Esophagus mucosa (tissue), 1 donor: Measurements from ENCODE around the gene ANO6. TPM values are rescaled to one million over a fixed set of nuclear protein-coding genes. Genes with fewer than 3 reads are reported as not detected.
"Not testable (repeated sequence)": the region's sequence is repeated elsewhere in the genome, so short reads cannot be mapped to it uniquely, and the experiment has no call there.

ENCODE experiments used
- ATAC-seq: fragments of 200-7000 bp; cut with Tn5 transposase; one replicate; pipeline ENCODE4 v1.9.1; 2020
- total RNA-seq: library from RNA; stranded (reverse); gene quantifications from one replicate; pipeline ENCODE4 v1.2.4, GENCODE V29; 2023
- donor health status: DM: yes; HTN: yes; CAD: no.

Gene ANO6
- total RNA-seq, 1 donor from 2014 or later: 13.2 TPM

DNA sequence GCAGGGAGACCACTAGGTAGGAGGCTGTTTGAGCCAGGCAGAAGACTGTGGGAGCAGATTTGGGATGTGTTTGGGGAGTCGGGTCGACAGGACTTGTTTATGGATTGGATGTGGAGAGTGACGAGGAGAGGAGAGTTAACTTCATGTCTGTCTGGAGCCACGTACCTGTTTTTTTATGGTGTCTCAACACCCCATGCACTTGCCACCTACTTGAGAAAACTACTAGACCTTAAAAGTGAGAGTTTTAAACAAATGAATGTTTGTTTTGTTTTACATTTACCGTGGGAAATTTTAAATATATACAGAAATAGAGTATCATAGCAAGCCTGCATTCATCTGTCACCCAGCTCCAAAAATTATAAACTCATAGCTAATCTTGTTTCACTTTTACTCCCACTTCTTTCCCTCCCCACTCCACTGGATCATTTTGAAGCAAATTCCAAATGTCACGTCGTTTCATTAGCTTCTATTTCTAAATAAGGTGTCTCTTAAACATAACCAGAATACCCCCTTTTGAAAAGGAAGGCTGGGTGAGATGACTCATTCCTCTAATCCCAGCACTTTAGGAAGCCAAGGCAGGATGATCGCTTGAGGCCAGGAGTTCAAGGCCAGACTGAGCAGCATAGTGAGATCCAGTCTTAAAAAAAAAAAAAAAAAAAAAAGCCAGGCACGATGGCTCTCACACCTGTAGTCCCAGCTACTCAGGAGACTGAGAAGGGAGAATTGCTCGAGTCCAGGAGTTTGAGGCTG, 136.2 kb downstream of the ANO6 start:
- no peak for ATAC-seq

DNA sequence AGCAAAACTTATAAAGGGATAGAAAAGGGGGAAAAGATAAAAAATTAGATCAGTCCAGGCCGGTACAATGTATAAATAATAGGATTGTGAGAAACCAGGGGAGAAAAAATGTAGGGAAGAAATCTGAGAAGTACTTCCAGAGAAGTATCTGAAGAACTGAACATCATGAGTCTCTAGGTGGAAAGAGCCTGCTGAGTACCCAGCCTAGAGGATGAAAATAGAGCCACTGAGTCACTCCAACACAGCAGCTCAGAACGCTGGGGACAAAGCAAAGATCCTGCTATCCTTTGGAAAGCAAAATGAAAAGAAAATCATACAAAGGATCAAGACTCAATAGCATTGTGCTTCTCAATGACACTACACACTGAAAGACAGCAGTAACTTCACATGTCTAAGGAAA, 138.0 kb downstream of the ANO6 start:
- no peak for ATAC-seq

DNA sequence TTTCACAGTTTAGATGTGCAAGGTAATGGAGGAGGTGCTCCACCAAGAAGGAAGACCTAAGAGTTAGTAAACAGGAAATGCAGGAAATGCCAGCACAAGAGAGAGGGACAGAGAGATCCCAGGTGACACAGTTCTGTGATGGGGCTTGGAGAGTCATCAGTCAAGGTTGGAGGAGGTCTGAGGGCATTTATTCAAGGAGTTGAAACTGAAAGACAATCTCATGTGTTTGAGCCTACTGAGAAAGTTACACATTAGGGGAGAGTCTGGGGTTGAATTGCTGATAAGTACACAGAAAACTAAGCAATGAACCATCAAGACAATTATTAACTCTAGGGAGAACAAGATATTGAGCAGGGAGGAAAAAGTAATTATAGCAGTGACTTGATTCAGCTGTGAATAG, 138.5 kb downstream of the ANO6 start:
- peak; percentile 55 for ATAC-seq

DNA sequence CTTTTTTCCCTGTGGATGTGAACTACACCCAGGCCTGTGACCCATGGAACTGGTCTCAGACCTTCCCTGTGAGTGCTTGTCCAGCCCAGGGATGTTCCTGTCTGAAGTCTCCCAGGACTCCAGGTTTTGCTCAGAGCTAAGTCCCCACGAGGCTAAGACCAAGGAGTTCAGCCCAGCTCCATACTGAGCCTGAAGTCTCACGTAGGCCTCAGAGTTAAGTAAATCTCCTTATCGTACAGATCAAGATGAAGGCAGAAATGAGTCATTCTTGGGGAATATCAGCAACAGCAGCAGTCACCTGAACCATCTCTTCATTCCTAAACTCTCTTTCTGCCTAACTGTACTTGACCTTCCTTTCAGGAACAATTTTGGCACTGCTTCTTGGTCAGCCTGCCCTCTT, 139.8 kb downstream of the ANO6 start:
- ATAC-seq: no peak

DNA sequence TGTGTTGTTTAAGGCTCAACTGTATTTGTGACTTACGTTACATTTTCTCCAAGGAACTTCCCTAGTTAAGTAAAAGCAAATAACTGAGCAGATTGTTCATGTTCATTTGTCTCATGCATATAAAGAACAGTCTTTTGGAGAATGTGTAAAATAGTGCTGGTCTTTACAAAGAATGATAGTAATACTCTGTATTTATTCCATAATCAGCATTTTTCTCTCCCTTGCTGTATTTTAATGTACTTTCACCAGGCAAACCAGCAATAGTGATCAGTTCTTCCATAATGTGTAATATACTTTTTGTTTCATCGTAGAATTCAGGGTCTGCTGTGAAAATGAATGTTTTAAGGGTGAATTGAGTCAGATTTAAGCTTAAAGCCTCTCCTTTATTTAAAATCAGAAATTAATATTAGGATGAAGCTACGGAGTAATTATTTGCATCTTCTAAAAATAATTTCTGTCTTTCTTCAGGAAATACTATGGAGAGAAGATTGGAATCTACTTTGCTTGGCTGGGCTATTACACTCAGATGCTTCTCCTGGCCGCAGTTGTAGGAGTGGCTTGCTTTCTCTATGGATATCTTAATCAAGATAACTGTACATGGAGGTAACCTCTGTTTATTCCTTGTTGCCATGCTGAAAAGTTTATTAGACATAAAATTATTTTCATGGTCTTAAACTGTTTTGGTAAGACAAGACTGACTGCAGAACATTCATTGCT, 141.1 kb downstream of the ANO6 start:
- no peak for ATAC-seq

DNA sequence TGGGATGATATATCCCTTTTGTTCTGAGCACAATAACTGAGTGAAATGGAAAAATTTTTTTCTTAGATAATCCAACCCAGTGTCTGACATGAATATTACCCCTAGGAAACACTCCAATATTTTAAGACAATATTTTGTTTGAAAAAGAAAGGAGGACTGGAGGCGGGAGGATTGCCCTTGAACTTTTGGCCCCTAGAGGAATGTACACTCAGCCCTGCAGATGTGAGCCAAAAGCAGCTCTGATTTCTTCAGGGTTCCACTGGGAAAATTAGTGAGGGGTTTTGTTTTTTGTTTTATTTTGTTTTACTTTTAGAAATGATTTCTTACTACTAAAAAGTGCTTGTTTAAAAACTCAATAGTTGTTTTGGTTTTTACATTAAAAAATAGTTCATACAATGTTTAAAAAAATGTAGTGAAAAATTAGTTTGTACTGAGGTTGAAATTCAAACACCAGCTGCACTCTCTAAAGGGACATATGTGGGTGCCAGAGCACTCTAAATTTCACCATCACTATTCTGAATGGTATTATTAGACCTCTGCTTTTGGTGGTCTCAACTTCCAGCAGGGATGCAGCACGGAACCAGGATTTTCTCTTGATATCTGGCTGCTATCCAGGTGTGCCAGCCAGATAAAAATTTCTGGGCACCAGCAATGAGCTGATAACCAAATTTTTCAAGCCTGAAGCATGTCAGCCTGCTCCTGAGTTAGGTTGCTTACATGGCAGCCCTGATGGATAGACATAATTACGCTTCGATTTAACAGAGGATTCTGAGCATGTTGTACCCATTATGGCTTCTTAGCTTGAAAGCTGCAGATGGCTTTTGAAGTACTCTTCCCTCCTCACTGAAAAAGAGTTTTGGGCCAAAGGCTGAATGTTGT, 141.9 kb downstream of the ANO6 start:
- ATAC-seq: no peak

DNA sequence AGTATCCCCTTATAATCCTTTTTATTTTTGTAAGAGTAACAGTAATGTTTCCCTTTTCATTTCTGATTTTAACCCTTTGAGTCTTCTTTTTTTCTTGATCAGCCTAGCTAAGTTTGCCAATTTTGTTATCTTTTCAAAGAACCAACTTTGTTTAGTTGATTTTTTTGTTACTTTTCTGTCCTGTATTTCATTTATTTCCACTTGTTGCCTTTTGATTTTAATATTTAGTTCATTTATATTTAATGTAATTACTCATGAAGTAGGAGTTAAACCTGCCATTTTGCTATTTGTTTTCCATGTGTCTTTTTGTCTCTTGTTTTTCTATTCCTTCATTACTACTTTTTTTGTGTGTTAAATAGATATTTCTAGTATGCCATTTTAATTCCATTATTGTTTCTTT, 146.4 kb downstream of the ANO6 start:
- ATAC-seq: no peak

DNA sequence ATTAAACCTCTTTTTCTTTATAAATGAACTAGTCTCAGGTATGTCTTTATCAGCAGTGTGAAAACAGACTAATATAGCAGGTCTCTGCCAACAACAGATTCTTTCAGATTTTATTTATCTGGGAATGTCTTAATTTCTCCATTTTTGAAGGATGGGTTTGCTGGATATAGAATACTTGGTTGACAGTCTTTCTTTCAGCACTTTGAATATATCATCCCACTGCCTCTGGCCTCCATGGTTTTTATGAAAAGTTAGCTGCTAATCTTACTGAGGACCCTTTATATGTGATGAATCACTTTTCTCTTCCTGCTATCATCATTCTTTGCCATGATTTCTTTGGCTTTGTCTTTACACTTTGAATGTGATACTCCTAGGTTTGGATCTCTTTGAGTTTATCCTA, 148.0 kb downstream of the ANO6 start:
- no peak for ATAC-seq

DNA sequence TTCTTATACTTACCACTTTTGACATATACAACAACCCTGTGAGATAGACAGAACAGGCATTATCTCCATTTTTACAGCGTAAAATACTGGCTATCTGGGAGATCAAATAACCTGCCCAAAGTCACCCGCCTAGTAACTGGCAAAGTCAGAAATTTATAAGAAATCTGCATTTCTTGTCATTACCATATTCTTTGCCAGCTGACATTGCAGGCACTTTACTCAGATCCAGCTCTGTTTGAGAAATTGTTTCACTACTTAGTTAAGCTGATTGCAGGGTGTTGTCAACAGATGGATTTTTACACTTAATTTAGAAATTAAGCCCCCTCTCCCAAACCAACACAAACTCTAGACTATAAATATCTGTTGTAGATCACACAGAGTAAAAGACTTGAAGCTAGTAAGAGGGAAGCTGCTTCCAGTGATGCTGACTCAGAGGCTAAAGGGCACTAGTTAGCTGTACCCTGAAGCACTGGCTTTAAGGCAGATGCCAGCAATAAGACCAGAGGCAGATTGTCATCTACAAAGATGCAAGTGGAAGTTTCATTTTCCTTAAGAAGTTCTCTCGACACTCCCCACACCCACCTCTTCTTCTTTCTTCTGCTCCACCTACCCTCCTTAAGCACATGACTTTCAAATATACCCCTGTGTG, 153.1 kb downstream of the ANO6 start:
- ATAC-seq: no peak

DNA sequence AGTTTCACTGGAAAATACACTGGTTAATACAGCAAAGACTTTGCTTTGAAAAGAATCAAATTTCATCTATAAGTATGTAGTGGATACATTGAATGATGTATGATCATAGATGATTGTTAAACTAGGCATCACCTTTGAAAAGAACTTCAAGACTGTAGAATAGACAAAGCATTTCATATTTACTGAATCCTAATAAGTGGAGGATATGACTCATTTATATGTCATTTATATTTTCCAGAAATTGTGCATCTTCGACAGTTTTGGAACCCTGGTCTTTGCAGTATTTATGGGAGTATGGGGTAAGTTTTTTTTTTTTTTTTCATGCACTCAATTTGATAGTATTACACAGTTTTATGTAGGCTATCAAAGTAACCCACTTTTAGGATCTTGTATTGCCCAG, 161.9 kb downstream of the ANO6 start:
- no peak for ATAC-seq

DNA sequence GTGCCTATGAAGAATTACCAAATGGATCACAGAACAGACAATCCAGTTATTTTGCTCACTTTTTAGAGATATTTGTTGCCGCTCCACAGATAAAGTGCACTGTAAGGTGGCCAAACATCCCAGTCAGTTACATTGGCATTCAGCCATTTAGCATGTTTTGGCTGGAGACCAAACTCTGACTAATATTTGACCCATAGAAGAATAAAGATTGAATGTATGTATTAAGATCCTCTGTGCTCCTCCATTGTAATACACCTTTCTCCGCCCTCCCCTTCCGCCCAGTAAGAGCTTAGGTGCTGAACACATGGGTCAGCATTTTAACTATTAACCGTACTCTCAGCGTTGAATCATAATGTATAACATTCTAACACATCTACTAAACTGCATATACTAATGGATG, 163.4 kb downstream of the ANO6 start:
- peak; percentile 83 for ATAC-seq

DNA sequence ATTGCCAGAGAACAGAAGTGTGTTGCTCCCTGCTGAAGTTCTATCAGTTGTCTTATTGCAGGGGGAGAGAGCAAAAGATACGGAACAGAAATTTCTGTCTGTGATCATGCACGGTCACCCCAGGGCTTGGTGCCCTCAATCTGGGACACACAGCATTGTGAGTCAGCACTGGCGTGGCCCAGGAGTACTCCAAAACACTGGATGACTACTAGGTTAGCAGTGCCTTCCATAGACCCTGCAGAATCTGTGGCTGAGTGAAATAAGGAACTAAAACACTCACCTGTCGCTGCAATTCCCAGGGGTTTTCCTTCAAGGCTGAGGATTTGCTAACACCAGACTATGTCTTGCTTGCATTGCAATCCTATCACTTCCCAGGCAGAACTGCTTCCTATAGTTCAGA, 165.5 kb downstream of the ANO6 start:
- ATAC-seq: peak; percentile 54

DNA sequence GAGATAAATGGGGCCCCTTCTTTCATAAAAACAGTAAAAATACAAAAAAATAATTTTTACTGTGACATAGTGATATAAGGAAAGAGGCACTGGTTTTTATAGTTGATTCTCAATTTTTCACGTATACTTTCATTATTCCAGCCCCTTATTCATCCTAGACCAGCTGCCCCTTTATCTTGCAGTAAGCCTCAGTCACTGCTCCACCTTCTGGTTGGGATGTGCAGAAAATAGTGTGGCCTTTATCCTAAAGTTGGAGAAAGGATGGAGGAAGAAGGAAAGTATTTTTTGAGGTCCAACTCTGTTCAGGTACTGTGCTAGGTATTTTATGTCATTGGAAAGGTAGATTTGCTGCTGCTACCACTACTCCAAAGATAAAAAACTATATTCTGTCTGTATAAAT, 172.7 kb downstream of the ANO6 start:
- no peak for ATAC-seq

DNA sequence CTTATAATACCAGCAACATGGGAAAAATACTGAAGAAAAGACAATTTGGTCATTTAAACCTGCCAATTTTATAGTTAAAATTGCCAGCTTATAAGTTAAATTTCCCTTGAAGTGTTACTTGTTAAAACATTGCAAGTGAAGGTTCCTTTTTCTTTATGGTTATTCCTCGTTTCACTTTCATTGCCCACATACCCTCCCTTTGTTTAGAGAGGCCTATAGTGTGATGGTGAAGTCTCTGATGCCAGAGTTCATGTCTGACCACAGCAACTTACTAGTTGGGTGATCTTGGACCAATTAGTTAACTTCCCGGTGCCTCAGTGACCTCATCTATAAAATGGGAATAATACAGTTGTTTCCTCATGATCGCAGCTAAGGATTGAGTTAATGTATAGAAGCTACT, 173.5 kb downstream of the ANO6 start:
- ATAC-seq: no peak

DNA sequence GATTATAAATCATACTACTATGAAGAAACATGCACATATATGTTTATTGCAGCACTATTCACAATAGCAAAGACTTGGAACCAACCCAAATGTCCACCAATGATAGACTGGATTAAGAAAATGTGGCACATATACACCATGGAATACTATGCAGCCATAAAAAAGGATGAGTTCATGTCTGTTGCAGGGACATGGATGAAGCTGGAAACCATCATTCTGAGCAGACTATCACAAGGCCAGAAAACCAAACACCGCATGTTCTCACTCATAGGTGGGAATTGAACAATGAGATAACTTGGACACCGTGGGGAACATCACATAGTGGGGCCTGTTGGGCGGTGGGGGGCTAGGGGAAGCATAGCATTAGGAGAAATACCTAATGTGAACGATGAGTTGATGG, 181.6 kb downstream of the ANO6 start:
- not testable (repeated sequence) for ATAC-seq

DNA sequence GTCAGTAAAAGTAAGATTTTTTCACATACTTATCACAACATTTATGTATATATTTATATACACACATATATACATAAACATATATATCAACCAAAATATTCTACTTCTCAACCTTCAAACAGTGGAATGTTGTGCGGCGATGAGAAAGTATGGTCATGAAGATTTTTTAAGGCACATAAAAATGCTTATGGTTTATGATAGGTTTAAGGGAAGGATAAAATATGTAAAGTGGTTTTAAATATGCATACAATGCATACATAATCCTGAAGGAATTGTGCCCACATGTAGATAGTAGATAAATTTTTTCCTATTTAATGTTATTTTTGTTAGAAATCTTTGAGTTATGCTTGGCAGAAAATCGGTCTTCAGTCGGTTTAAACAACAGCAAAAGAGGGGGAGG, 182.7 kb downstream of the ANO6 start:
- ATAC-seq: no peak

DNA sequence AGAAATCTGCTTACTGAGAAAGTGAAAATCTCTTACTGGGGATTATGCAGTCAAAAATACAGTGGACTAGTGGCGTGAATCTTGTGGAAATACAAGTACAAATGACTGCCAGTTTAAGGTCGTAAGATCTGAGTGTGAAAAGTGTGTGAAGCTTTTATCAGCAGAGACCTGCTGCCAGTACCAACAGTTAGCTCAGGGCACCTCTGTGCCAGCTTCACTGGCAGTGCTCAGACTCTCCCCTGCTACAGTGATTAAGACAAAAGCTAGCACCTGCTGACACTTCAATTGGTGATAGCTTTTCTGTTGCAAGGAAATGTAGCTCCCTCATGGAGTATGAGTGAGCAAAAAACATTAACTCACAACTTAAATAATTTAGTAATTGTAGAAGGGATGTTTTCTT, 185.1 kb downstream of the ANO6 start:
- ATAC-seq: no peak

DNA sequence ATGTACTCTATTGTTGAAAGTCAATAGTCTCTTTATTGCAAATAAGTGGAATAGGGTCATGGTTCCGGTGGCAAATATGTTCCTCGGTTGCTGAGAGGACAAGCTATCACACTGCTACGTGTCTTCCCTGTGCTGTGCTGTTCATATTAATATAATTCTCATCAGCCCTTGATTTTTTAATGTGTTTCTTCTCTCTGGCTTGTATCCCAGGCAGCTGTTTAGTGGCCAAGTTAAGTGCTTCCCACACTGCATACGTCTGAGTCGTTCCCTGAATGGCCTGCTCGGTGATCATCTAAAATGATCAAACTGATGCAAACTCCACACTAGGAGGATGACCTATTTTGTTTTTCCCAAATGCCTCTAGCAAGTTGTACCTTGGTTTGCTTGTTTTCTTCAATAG, 186.4 kb downstream of the ANO6 start:
- no peak for ATAC-seq

DNA sequence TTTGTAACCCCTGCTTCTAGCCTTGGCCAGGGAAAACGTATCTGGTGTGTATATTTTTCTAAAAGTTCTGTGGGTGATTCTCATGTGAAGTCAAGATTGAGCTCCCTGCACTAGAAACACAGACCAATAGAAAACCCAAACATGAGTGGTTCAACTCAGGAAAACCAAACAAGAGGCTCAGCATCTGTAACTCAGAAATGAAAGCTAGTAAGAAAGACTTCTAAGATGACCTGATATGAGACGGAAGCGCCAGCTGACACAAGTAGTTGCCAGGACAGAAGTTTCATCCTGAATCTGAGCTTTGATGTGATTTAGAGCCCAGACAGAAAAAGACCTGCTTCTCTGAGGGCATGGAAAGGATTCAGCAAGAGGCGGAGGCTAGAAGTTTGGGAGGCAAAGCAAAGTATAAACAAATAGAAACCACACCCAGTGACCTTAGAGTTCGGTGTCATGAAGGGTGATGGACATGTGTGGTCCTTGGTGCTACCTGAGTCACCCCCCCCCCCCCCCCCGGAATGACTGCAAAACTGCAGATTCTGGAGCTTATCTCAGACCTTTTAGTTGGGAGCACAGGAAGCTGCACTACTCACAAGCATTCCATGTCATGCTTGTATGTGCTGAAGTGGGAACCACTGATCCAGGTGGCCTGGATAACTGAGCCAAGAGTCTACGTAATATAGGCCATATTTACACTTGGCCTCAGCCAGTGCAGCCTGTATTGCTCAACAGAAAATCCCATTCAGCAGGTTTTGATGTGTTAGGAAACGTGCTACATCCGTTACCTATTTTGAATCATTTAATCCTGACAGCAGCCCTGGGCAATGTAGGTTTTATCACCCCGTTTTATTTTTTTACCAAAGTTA, 191.3 kb downstream of the ANO6 start:
- ATAC-seq: peak; percentile 83

DNA sequence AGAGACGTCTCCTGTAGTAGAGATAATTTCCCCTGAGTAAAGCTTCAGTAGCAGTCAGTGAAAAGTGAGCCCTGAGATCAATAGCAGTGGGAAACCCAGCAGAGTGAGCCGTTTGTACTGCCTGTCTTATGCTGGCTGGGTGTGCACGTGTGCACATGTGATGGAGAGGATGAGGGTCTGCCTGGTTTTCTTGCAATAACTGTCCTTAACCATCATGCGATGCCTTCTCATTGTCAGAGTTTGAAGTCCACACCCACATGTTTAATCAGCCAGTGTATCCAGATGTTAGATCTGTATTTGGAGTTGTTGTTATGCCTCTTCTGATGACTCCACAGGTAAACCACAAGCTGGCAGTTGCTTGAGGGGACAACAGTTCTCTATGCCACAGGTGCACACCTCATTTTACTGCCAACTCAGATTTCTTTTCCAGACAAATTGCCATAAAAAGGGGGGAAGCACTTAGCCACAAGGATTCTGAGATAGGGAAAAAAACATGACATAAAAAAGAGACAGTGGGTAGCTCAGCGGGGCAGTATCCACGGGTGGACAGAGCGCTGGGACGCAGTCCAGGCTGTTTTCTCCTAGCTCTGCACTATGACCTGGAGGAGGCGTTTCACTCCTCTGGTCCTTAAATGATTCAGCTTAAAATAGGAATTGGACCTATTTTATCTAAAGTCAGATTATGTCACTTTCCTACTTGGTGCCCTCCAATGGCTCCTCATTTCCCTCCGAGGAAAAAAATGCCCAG, 192.3 kb downstream of the ANO6 start:
- ATAC-seq: no peak

DNA sequence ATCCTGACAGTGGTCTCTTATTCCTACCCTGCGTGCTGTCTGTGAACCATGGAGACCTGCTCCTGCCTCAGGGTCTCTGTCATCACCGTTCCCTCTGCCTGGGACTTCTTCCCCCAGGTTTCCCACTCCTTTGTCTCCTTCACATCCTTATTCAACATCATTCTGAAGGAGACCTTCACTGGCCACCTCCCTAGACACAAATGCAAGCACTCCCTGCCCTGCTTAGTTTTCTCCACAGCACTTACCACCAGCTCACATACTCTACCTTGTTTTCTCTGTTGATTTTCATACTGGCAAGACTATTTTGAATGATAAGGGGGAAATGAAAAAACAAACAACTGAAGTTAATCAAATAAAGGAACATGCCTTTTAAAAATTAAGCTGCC, 192.8 kb downstream of the ANO6 start:
- ATAC-seq: no peak
